SK-N-MC (cell line): ENCODE measurements around the gene GPR176.

ENCODE experiments used
- EZH2 ChIP-seq: fragments of 200-600 bp; sonication (generic); IDR thresholded peaks from one replicate; pipeline ENCODE4 v1.6.1; 2017; ENCODE audit warnings: antibody characterized with exemption
- FOXP2 ChIP-seq: optimal IDR thresholded peaks from 2 replicates; pipeline ENCODE3; 2011; ENCODE audit warnings: mild to moderate bottlenecking, moderate library complexity; ENCODE audit not compliant: insufficient read depth; ENCODE audit errors: extremely low read length, control extremely low read depth
- POLR2AphosphoS5 ChIP-seq: IDR thresholded peaks from 2 replicates; pipeline ENCODE4 v1.6.1; 2012; ENCODE audit warnings: mild to moderate bottlenecking, low read depth, low read length, borderline replicate concordance

DNA sequence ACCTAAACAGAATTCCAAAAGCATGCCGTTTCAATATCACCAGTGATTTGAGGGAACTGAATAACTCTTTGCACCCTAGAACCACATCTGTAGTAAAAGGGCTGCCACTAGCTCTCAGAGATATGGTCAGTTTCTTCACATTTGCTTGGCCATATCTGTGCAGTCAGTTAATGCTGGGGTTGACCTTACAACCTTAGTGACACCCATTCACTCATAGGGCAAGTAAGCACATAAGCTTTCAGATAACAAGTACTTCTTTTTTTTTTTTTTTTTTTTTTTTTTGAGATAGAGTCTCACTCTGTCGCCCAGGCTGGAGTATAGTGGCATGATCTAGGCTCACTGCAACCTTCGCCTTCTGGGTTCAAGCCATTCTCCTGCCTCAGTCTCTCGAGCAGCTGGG is 117.0 kb downstream of the GPR176 start:
- no peak for TF ChIP-seq POLR2AphosphoS5
- no peak for TF ChIP-seq EZH2
- no peak for TF ChIP-seq FOXP2
